ENCODE results near the gene CDK14.

CDK14 gene

GRCh38 chr7:91030680-91031380 is 434.7 kb downstream of the CDK14 start:
- DNase-seq: no peak

GRCh38 chr7:91031757-91032156 is 435.6 kb downstream of the CDK14 start:
- no peak for DNase-seq

- no peak for DNase-seq
These were observed 437.5 kb downstream of the CDK14 start for GRCh38 chr7:91033574-91033973.

- DNase-seq: peak; percentile 12 to 73
These were observed 438.6 kb downstream of the CDK14 start for GRCh38 chr7:91034459-91035368.

- DNase-seq: no peak
These were observed 442.9 kb downstream of the CDK14 start for GRCh38 chr7:91039033-91039432.

- DNase-seq: peak in 1 of 2 experiments; percentile 12
These were observed 445.0 kb downstream of the CDK14 start for GRCh38 chr7:91041141-91041540.

GRCh38 chr7:91041901-91042484 is 445.9 kb downstream of the CDK14 start:
- DNase-seq: no peak

- no peak for DNase-seq
These were observed 447.1 kb downstream of the CDK14 start for GRCh38 chr7:91043186-91043585.

GRCh38 chr7:91043924-91044645 is 448.0 kb downstream of the CDK14 start:
- DNase-seq: no peak

- no peak for DNase-seq
These were observed 449.5 kb downstream of the CDK14 start for GRCh38 chr7:91045606-91046005.

- no peak for DNase-seq
These were observed 450.4 kb downstream of the CDK14 start for GRCh38 chr7:91046322-91047089.

GRCh38 chr7:91047636-91048035 is 451.5 kb downstream of the CDK14 start:
- DNase-seq: no peak

- DNase-seq: no peak
These were observed 454.6 kb downstream of the CDK14 start for GRCh38 chr7:91050677-91051076.

GRCh38 chr7:91051966-91052365 is 455.8 kb downstream of the CDK14 start:
- DNase-seq: no peak

GRCh38 chr7:91054374-91054773 is 458.3 kb downstream of the CDK14 start:
- no peak for DNase-seq

- DNase-seq: no peak
These were observed 459.1 kb downstream of the CDK14 start for GRCh38 chr7:91055219-91055618.

GRCh38 chr7:91062713-91063112 is 466.6 kb downstream of the CDK14 start:
- DNase-seq: no peak

GRCh38 chr7:91064052-91064451 is 467.9 kb downstream of the CDK14 start:
- DNase-seq: no peak

- DNase-seq: no peak
These were observed 468.8 kb downstream of the CDK14 start for GRCh38 chr7:91064938-91065337.

- no peak for DNase-seq
These were observed 470.5 kb downstream of the CDK14 start for GRCh38 chr7:91066627-91067026.

GRCh38 chr7:91067242-91067641 is 471.1 kb downstream of the CDK14 start:
- no peak for DNase-seq

- no peak for DNase-seq
These were observed 472.1 kb downstream of the CDK14 start for GRCh38 chr7:91068136-91068795.

All from NCI-H446 (cell line).